Lung (tissue), 12 donors: ENCODE measurements around the gene NACC1. TPM values are rescaled to one million over a fixed set of nuclear protein-coding genes. Genes with fewer than 3 reads are reported as not detected.

Source experiments
- ATAC-seq: fragments of 200-7000 bp; cut with Tn5 transposase; one replicate; pipeline ENCODE4 v1.9.1; 2020; ENCODE audit warnings: moderate number of reproducible peaks; ENCODE audit not compliant: insufficient read depth, low FRiP score
- DNase-seq, 3 donors: peaks; one replicate each; pipeline ENCODE4 v3.0.0-alpha.2; 2013 to 2017
- H3K27ac ChIP-seq, 2 donors: one replicate each; pipeline ENCODE4 v1.5.1; 2013; ENCODE audit warnings: mild to moderate bottlenecking in 2 of 2, moderate library complexity in 2 of 2, control low read depth in 1 of 2, inconsistent platforms in 1 of 2, low read depth in 1 of 2, low read length in 1 of 2
- H3K27me3 ChIP-seq, 3 donors: one replicate each; pipeline ENCODE4 v1.5.1; 2013; ENCODE audit warnings: low read length in 2 of 3; ENCODE audit not compliant: control insufficient read depth in 3 of 3, insufficient read depth in 3 of 3
- H3K36me3 ChIP-seq, 4 donors: one replicate each; pipeline ENCODE4 v1.5.1; 2013; ENCODE audit warnings: low read length in 4 of 4, mild to moderate bottlenecking in 1 of 4, moderate library complexity in 1 of 4; ENCODE audit not compliant: control insufficient read depth in 4 of 4, insufficient read depth in 4 of 4
- H3K4me1 ChIP-seq, 5 donors: one replicate each; pipeline ENCODE4 v1.5.1; 2013; ENCODE audit warnings: low read length in 5 of 5, mild to moderate bottlenecking in 2 of 5, moderate library complexity in 1 of 5; ENCODE audit not compliant: control insufficient read depth in 5 of 5, insufficient read depth in 5 of 5
- H3K4me3 ChIP-seq: one replicate; pipeline ENCODE4 v1.5.1; 2013; ENCODE audit warnings: mild to moderate bottlenecking, control low read depth, moderate library complexity
- H3K9ac ChIP-seq, 2 donors: one replicate each; pipeline ENCODE4 v1.5.1; 2013; ENCODE audit warnings: low read length in 2 of 2, control low read depth in 1 of 2; ENCODE audit not compliant: insufficient read depth in 1 of 2
- H3K9me3 ChIP-seq, 4 donors: one replicate each; pipeline ENCODE4 v1.5.1; 2013; ENCODE audit warnings: low read length in 3 of 4, mild to moderate bottlenecking in 1 of 4, moderate library complexity in 1 of 4; ENCODE audit not compliant: control insufficient read depth in 4 of 4, insufficient read depth in 3 of 4
- WGBS, 2 donors: extraction: QIAGEN DNeasy Blood & Tissue Kit; methylation state at CpG; one replicate each; pipeline ENCODE4 v1.1.7; 2013; 5-methylcytosine and 5-hydroxymethylcytosine counted together
- polyA plus RNA-seq, 2 donors: library from polyadenylated mRNA; stranded (reverse); fragments of 200-250 nt; gene quantifications; one replicate each; pipeline ENCODE4 v1.2.1, GENCODE V29; 2013
- total RNA-seq, 2 donors: library from RNA; depleted of rRNA in 1 of 2; stranded (reverse); fragments of >200 nt in 1 of 2; gene quantifications; one replicate each; pipeline ENCODE4 v1.2.1, GENCODE V29; 2014 to 2021
- TF ChIP-seq, protein P1 (sequence below): IDR thresholded peaks from 2 replicates; pipeline ENCODE4 v1.5.1; 2012; ENCODE audit warnings: mild to moderate bottlenecking; ENCODE audit errors: control extremely low read depth, extremely low read depth
- donor health status: control.
- donor health status: control.
- donor health status: Bipolar disorder and iron deficiency.
- donor health status: healthy.
- donor health status: DM: yes; HTN: yes; CAD: no.

NACC1 gene
- total and polyA plus RNA-seq, 4 donors, result 18.4 to 94.8 (median 58.2) TPM

- no peak overlapping the region for H3K4me3 ChIP-seq
- 1 to 2% methylated on average over 58 of the region's 58 CpGs for WGBS, 2 donors
- no peaks in the 10 kb centered on the region for H3K27me3 ChIP-seq
- peak overlapping the region; percentile 86 to 94 for H3K27ac ChIP-seq
- peak overlapping the region; percentile 31 to 87 for H3K9ac ChIP-seq
- TF ChIP-seq, protein P1, sequence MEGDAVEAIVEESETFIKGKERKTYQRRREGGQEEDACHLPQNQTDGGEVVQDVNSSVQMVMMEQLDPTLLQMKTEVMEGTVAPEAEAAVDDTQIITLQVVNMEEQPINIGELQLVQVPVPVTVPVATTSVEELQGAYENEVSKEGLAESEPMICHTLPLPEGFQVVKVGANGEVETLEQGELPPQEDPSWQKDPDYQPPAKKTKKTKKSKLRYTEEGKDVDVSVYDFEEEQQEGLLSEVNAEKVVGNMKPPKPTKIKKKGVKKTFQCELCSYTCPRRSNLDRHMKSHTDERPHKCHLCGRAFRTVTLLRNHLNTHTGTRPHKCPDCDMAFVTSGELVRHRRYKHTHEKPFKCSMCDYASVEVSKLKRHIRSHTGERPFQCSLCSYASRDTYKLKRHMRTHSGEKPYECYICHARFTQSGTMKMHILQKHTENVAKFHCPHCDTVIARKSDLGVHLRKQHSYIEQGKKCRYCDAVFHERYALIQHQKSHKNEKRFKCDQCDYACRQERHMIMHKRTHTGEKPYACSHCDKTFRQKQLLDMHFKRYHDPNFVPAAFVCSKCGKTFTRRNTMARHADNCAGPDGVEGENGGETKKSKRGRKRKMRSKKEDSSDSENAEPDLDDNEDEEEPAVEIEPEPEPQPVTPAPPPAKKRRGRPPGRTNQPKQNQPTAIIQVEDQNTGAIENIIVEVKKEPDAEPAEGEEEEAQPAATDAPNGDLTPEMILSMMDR, result no peak
- ATAC-seq (peak; percentile 73), DNase-seq (peak; percentile 98 to 100 (median 98))
- no peaks in the 10 kb centered on the region for H3K36me3 ChIP-seq
- H3K9me3 ChIP-seq, result no peaks in the 10 kb centered on the region
- peaks cover 5 to 49% (median 15%) of the 10 kb centered on the region in 5 donors for H3K4me1 ChIP-seq
Measured at GRCh38 chr19:13162724-13163608, 44.9 kb downstream of the NACC1 start.

DNA sequence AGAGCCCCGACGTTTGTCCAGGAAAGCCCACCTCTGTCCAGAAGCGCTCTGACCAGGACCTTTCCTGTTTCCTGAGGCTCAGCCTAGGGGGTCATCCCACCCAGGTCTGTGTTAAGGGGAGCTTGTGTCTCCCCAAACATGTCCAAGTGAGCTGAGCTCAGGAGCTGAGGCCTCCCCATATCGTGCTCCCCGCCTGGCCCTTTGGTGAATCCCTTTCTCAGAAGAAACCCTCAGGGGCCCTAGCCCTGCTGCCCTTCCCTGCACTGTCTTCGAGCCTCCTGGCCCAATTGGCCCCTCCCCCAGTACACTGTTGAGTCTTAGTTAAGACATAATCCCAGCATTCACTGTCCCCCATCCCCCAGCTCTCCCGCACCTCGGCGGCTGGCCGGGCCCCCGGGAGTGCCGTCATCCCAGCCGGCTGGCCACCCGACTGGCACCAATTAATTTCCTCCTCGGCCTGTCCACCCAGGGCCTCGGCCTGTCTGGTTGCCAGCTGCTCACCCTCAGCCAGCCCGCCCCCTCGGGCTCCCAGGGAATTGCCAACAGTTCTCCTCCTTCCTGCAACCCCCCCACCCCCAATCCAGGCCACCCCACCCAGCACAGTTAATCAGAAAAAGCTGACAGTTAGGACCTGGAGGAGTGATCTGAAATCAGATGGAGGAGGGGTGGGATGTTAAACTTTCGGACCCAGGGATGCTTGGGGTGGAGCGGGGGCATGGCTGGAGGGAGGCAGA lies 45.7 kb downstream of the NACC1 start:
- TF ChIP-seq, protein P1, result no peak
- 2 to 6% methylated on average over 20 of the region's 20 CpGs for WGBS, 2 donors
- ATAC-seq, result peak; percentile 23

GRCh38 chr19:13164343-13165161 lies 46.5 kb downstream of the NACC1 start:
- Histone ChIP-seq H3K36me3 (no peaks in the 10 kb centered on the region), H3K9ac (peak overlapping the region; percentile 16 to 53), H3K4me1 (peaks cover 5 to 50% (median 15%) of the 10 kb centered on the region in 5 donors), H3K4me3 (no peak overlapping the region), H3K9me3 (no peaks in the 10 kb centered on the region), H3K27me3 (no peaks in the 10 kb centered on the region), H3K27ac (peak overlapping the region; percentile 79 to 94)
- 6 to 15% methylated on average over 19 of the region's 19 CpGs for WGBS, 2 donors
- TF ChIP-seq, protein P1, result no peak
- DNase-seq, result peak; percentile 99 to 100 (median 100)
- ATAC-seq, result peak; percentile 8

More for the DNA sequence above, 45.7 kb downstream of the NACC1 start:
- H3K4me3 ChIP-seq, result no peak overlapping the region
- peak overlapping the region; percentile 31 to 87 for H3K9ac ChIP-seq
- H3K27ac ChIP-seq, result peak overlapping the region; percentile 79 to 94
- H3K27me3 ChIP-seq, result no peaks in the 10 kb centered on the region
- peaks cover 5 to 50% (median 15%) of the 10 kb centered on the region in 5 donors for H3K4me1 ChIP-seq
- peak; percentile 95 to 96 (median 96) for DNase-seq
- H3K36me3 ChIP-seq, result no peaks in the 10 kb centered on the region
- no peaks in the 10 kb centered on the region for H3K9me3 ChIP-seq
